Endothelial cell of umbilical vein (primary cell): ENCODE results near the gene SH3RF3. TPM values are rescaled to one million over a fixed set of nuclear protein-coding genes. Genes with fewer than 3 reads are reported as not detected.
A peak's percentile ranks its signal among the peaks of the same experiment; 100 is the strongest.

Experiments used
- BruUV-seq: library from RNA; stranded (reverse); fragments of 400-500 nt; replicated peaks from 2 replicates; lab custom pipeline; 2021; lab: Mats Ljungman, UMichigan
- CTCF ChIA-PET: fragments of 300-600, 350-600 bp; sonication (Branson Sonifier 250); formaldehyde crosslinking; loops from one replicate; lab custom pipeline; 2021; ENCODE audit warnings: antibody characterized with exemption, inconsistent platforms; lab: Charles Lee
- POLR2A ChIA-PET: fragments of 300-600, 350-600 bp; sonication (Branson Sonifier 250); formaldehyde crosslinking; loops from one replicate; lab custom pipeline; 2021; ENCODE audit warnings: antibody characterized with exemption, inconsistent platforms; lab: Charles Lee
- DNase-seq: peaks from one replicate; pipeline ENCODE4 v3.0.0-alpha.2; 2011; ENCODE audit warnings: low read depth, low spot score
- FAIRE-seq: peaks from 2 replicates; lab custom pipeline; 2011; peaks lifted over from hg19 to GRCh38; lab: Jason Lieb, UNC
- H2AFZ ChIP-seq: 2 replicates; pipeline ENCODE4 v1.6.0; 2012; ENCODE audit warnings: low read depth, low read length, control low read depth, inconsistent platforms
- H3K27ac ChIP-seq: 2 replicates; pipeline ENCODE4 v1.5.1; 2011; ENCODE audit warnings: low read depth, mild to moderate bottlenecking, control low read depth, low read length, moderate library complexity; ENCODE audit not compliant: insufficient read depth
- H3K27me3 ChIP-seq, 2 experiments: 2 replicates each; pipeline versions ENCODE4 v1.6.0 to v1.6.1; 2011; ENCODE audit warnings: low read length in 2 of 2, mixed read lengths in 1 of 2; ENCODE audit not compliant: control insufficient read depth in 2 of 2, insufficient read depth in 2 of 2
- H3K36me3 ChIP-seq, 2 experiments: 2 replicates in 1 of 2; 3 replicates in 1 of 2; pipeline ENCODE4 v1.5.1; 2011; ENCODE audit warnings: low read length in 2 of 2, mild to moderate bottlenecking in 1 of 2, moderate library complexity in 1 of 2; ENCODE audit not compliant: control insufficient read depth in 2 of 2, insufficient read depth in 2 of 2; ENCODE audit errors: extremely low read depth in 1 of 2
- H3K4me1 ChIP-seq: 3 replicates; pipeline ENCODE4 v1.5.1; 2011; ENCODE audit warnings: mild to moderate bottlenecking, low read length; ENCODE audit not compliant: control insufficient read depth, insufficient read depth; ENCODE audit errors: extremely low read depth
- H3K4me2 ChIP-seq: 2 replicates; pipeline ENCODE4 v1.6.1; 2011; ENCODE audit warnings: low read length, control low read depth, mixed read lengths; ENCODE audit not compliant: insufficient read depth
- H3K4me3 ChIP-seq, 3 experiments: fragments of 200-600 bp in 1 of 3; sonication (generic), shearing (Covaris generic) in 1 of 3; replicated peaks in 1 of 3; 2 replicates each; pipeline ENCODE4 v1.5.1; 2011 to 2016; ENCODE audit warnings: control low read depth in 3 of 3, low read length in 3 of 3, mild to moderate bottlenecking in 2 of 3, inconsistent platforms in 1 of 3, low read depth in 1 of 3, moderate library complexity in 1 of 3; ENCODE audit not compliant: insufficient read depth in 1 of 3
- H3K79me2 ChIP-seq: 2 replicates; pipeline ENCODE4 v1.6.0; 2012; ENCODE audit warnings: low read length, inconsistent platforms; ENCODE audit not compliant: control insufficient read depth, insufficient read depth
- H3K9ac ChIP-seq: replicated peaks from 2 replicates; pipeline ENCODE3; 2011; ENCODE audit warnings: low read length, control low read depth; ENCODE audit not compliant: insufficient read depth; ENCODE audit errors: extremely low read depth
- H3K9me1 ChIP-seq: replicated peaks from 3 replicates; pipeline ENCODE4 v1.6.0; 2011; ENCODE audit warnings: mild to moderate bottlenecking, low read length; ENCODE audit not compliant: control insufficient read depth, insufficient read depth; ENCODE audit errors: extremely low read depth
- H3K9me3 ChIP-seq: replicated peaks from 2 replicates; pipeline ENCODE4 v1.5.1; 2012; ENCODE audit warnings: low read length, inconsistent platforms; ENCODE audit not compliant: control insufficient read depth, insufficient read depth
- H4K20me1 ChIP-seq: replicated peaks from 2 replicates; pipeline ENCODE3; 2011; ENCODE audit warnings: mild to moderate bottlenecking, low read length; ENCODE audit not compliant: control insufficient read depth, insufficient read depth; ENCODE audit errors: extremely low read depth
- EZH2 ChIP-seq: IDR thresholded peaks from 2 replicates; pipeline ENCODE4 v1.6.1; 2012; ENCODE audit warnings: borderline replicate concordance, low read depth, mild to moderate bottlenecking, moderate library complexity, low read length, inconsistent platforms; ENCODE audit not compliant: severe bottlenecking
- GATA2 ChIP-seq: IDR thresholded peaks from 2 replicates; pipeline ENCODE4 v1.7.0; 2011; ENCODE audit warnings: low read depth, mild to moderate bottlenecking, moderate library complexity, mixed read lengths, low read length; ENCODE audit not compliant: insufficient read length, insufficient read depth
- POLR2A ChIP-seq: IDR thresholded peaks from 2 replicates; pipeline ENCODE4 v1.6.1; 2012; ENCODE audit warnings: low read depth, mild to moderate bottlenecking, control low read depth, low read length
- POLR2AphosphoS5 ChIP-seq: IDR thresholded peaks from 2 replicates; pipeline ENCODE4 v1.6.1; 2012; ENCODE audit warnings: low read depth, mild to moderate bottlenecking, control low read depth, low read length, moderate library complexity; ENCODE audit not compliant: insufficient read depth
- dilution Hi-C: fragments of 300-500 bp; cut with MboI; formaldehyde crosslinking; loops from one replicate; pipeline ENCODE4 v1.15.0; 2019; ENCODE audit warnings: low sequenced_read_pairs; ENCODE audit not compliant: extremely low pct_ligation_motif_present
- intact Hi-C: fragments of 100-400 bp; cut with micrococcal nuclease; formaldehyde crosslinking; loops from one replicate; pipeline ENCODE4 v1.10.0; 2022
- polyA plus RNA-seq, 4 experiments: library from polyadenylated mRNA; depleted of rRNA in 3 of 4; stranded (reverse) in 3 of 4; unstranded in 1 of 4; fragments of >200 nt; gene quantifications; 2 replicates each; pipeline versions ENCODE4 v1.2.1 to v1.2.3, GENCODE V29; 2011 to 2012; ENCODE audit warnings: missing spikeins in 1 of 4
- total RNA-seq: library from RNA; stranded (reverse); gene quantifications from 2 replicates; pipeline ENCODE4 v1.2.3, GENCODE V29; 2021

SH3RF3 gene
- total and polyA plus RNA-seq, 2 donors (not counting 3 experiments of a cell fraction or from before 2014, with no cell fraction given) = 3.8 to 14.7 TPM

GRCh38 chr2:109340381-109340780 is 211.4 kb downstream of the SH3RF3 start:
- H3K27ac ChIP-seq = no peak overlapping the region
- H3K9me1 ChIP-seq = no peaks in the 10 kb centered on the region
- H3K79me2 ChIP-seq = peaks cover under 1% of the 10 kb centered on the region
- H3K4me2 ChIP-seq = no peak overlapping the region
- CTCF ChIA-PET = interaction anchor here (3.7 kb wide), 1 partner anchor 170 kb away, joined by 19 read pairs; no protein-coding TSS in a partner anchor
- dilution Hi-C loops (no loop called here), intact Hi-C loops (no loop called here)
- no TSS peak for BruUV-seq
- no peaks in the 10 kb centered on the region for H4K20me1 ChIP-seq
- no peak overlapping the region for H3K4me3 ChIP-seq
- peaks cover 32% of the 10 kb centered on the region for H3K4me1 ChIP-seq
- TF ChIP-seq POLR2A (no peak), POLR2AphosphoS5 (no peak)
- no peak overlapping the region for H3K9ac ChIP-seq
- H3K27me3 ChIP-seq = no peaks in the 10 kb centered on the region
- FAIRE-seq (peak; percentile 55), DNase-seq (no peak)
- no peaks in the 10 kb centered on the region for H3K9me3 ChIP-seq
- no peaks in the 10 kb centered on the region for H3K36me3 ChIP-seq
- POLR2A ChIA-PET = no interaction called here
- H2AFZ ChIP-seq = no peak overlapping the region

GRCh38 chr2:109341355-109342255 is 212.6 kb downstream of the SH3RF3 start:
- ChIA-PET POLR2A (no interaction called here), CTCF (interaction anchor here (1.0 to 3.7 kb wide), 3 partner anchors 8 to 169 kb away, joined by 3 to 19 read pairs (median 5); no protein-coding TSS in a partner anchor)
- no peak overlapping the region for H3K4me2 ChIP-seq
- dilution Hi-C loops (no loop called here), intact Hi-C loops (no loop called here)
- FAIRE-seq (peak; percentile 60), DNase-seq (no peak)
- no peak overlapping the region for H3K4me3 ChIP-seq
- H4K20me1 ChIP-seq = no peaks in the 10 kb centered on the region
- H3K9me1 ChIP-seq = no peaks in the 10 kb centered on the region
- H3K4me1 ChIP-seq = peaks cover 22% of the 10 kb centered on the region
- no TSS peak for BruUV-seq
- H3K9me3 ChIP-seq = no peaks in the 10 kb centered on the region
- H3K79me2 ChIP-seq = no peaks in the 10 kb centered on the region
- H2AFZ ChIP-seq = no peak overlapping the region
- H3K9ac ChIP-seq = no peak overlapping the region
- TF ChIP-seq GATA2 (peak; percentile 70), EZH2 (no peak)
- H3K36me3 ChIP-seq = no peaks in the 10 kb centered on the region
- no peaks in the 10 kb centered on the region for H3K27me3 ChIP-seq
- no peak overlapping the region for H3K27ac ChIP-seq
